Measurements from ENCODE around the gene TRIM41.

TRIM41 gene

GRCh38 chr5:181233801-181234454, 10.8 kb downstream of the TRIM41 start:
- no peak for DNase-seq

- DNase-seq = no peak
Observed at GRCh38 chr5:181234455-181235306, 11.6 kb downstream of the TRIM41 start.

- no peak for DNase-seq
Observed at GRCh38 chr5:181235323-181235688, 12.2 kb downstream of the TRIM41 start.

GRCh38 chr5:181235689-181236366, 12.7 kb downstream of the TRIM41 start:
- DNase-seq = no peak

- no peak for DNase-seq
Observed at GRCh38 chr5:181236471-181236870, 13.4 kb downstream of the TRIM41 start.

GRCh38 chr5:181236954-181237641, 14.0 kb downstream of the TRIM41 start:
- DNase-seq = no peak

- no peak for DNase-seq
Observed at GRCh38 chr5:181237729-181238385, 14.8 kb downstream of the TRIM41 start.

GRCh38 chr5:181239062-181239663, 16.1 kb downstream of the TRIM41 start:
- DNase-seq = no peak

GRCh38 chr5:181241393-181241975, 18.4 kb downstream of the TRIM41 start:
- peak; percentile 82 to 94 (median 84) for DNase-seq

GRCh38 chr5:181242031-181242451, 19.0 kb downstream of the TRIM41 start:
- no peak for DNase-seq

GRCh38 chr5:181243018-181243563, 20.0 kb downstream of the TRIM41 start:
- DNase-seq = peak; percentile 47 to 64 (median 55)

- DNase-seq = peak; percentile 87 to 95 (median 92)
Observed at GRCh38 chr5:181243564-181244343, 20.7 kb downstream of the TRIM41 start, which contains the start of gene RACK1. Gene RACK1 (minus strand): TSS chr5:181243906. CDS start chr5:181243800, 106 bp downstream.

GRCh38 chr5:181245427-181246275, 22.6 kb downstream of the TRIM41 start:
- DNase-seq = no peak

GRCh38 chr5:181246276-181247049, 23.4 kb downstream of the TRIM41 start:
- DNase-seq = peak; percentile 95 to 98 (median 98)

- no peak for DNase-seq
Observed at GRCh38 chr5:181248277-181248676, 25.2 kb downstream of the TRIM41 start.

GRCh38 chr5:181255276-181255675, 32.2 kb downstream of the TRIM41 start:
- no peak for DNase-seq

GRCh38 chr5:181255836-181256578, 32.9 kb downstream of the TRIM41 start:
- DNase-seq = no peak

GRCh38 chr5:181258576-181258975, 35.5 kb downstream of the TRIM41 start:
- DNase-seq = no peak

Data from suppressor macrophage (primary cell).